ENCODE measurements around the gene ELF3.

GRCh38 chr1:202016022-202016810 lies 5.8 kb downstream of the ELF3 start:
- TF ChIP-seq POLR2A (IDR thresholded peaks at IDR 0.05) (no peak), CTCF (IDR thresholded peaks at IDR 0.05) (no peak), EP300 (IDR thresholded peaks at IDR 0.05) (no peak), POLR2AphosphoS5 (IDR thresholded peaks at IDR 0.05) (no peak)
